BLaER1 treated with 17β-estradiol and CSF1 and Interleukin-3, amounts not matched to agents 10 nM and 100 nM (cell line): ENCODE results near the gene RIOK3.
"Not testable (repeated sequence)": the region's sequence is repeated elsewhere in the genome, so short reads cannot be mapped to it uniquely, and the experiment has no call there.

Experiments
- H3K27ac ChIP-seq, 11 experiments: shearing (Covaris generic); formaldehyde crosslinking; 2 replicates each; pipeline ENCODE4 v1.8.1; 2022
- H3K27me3 ChIP-seq, 11 experiments: shearing (Covaris generic); formaldehyde crosslinking; 2 replicates each; pipeline ENCODE4 v1.8.1; 2022
- H3K36me3 ChIP-seq, 11 experiments: shearing (Covaris generic); formaldehyde crosslinking; 2 replicates each; pipeline ENCODE4 v1.8.1; 2022
- H3K4me1 ChIP-seq, 10 experiments: shearing (Covaris generic); formaldehyde crosslinking; 2 replicates each; pipeline ENCODE4 v1.8.1; 2022
- H3K4me2 ChIP-seq, 11 experiments: shearing (Covaris generic); formaldehyde crosslinking; 2 replicates each; pipeline ENCODE4 v1.8.1; 2022
- H3K4me3 ChIP-seq, 10 experiments: shearing (Covaris generic); formaldehyde crosslinking; 2 replicates each; pipeline ENCODE4 v1.8.1; 2022
- H3K9ac ChIP-seq, 11 experiments: shearing (Covaris generic); formaldehyde crosslinking; 2 replicates each; pipeline ENCODE4 v1.8.1; 2022
- H3K9me3 ChIP-seq, 11 experiments: shearing (Covaris generic); formaldehyde crosslinking; replicated peaks in 1 of 11; 2 replicates each; pipeline ENCODE4 v1.8.1; 2022
- H4K20me1 ChIP-seq, 11 experiments: shearing (Covaris generic); formaldehyde crosslinking; 2 replicates each; pipeline ENCODE4 v1.8.1; 2022
- Cebpa-rat ChIP-seq, 11 experiments: shearing (Covaris generic); IDR thresholded peaks; 2 replicates each; pipeline ENCODE4 v1.8.1; 2022

Gene RIOK3

GRCh38 chr18:23422751-23423418 is 30.2 kb upstream of the RIOK3 start:
- H3K4me3 ChIP-seq: peak overlapping the region in 1 of 10 experiments; percentile 27; a peak in 2 of 20 replicates
- peak in 10 of 11 experiments; percentile 42 to 99 (median 98); a peak in 19 of 22 replicates for TF ChIP-seq Cebpa-rat (IDR thresholded peaks at IDR 0.05)
- H3K36me3 ChIP-seq: peaks cover 0 to 38% (median 6%) of the 10 kb centered on the region in 11 experiments; a peak in 7 of 22 replicates
- peak overlapping the region in 10 of 11 experiments; percentile 15 to 87 (median 80); a peak in 19 of 22 replicates for H3K9ac ChIP-seq
- H3K4me2 ChIP-seq: peak overlapping the region; percentile 61 to 91 (median 79)
- H4K20me1 ChIP-seq: no peaks in the 10 kb centered on the region
- peaks cover 0 to 13% (median 2%) of the 10 kb centered on the region in 11 experiments; a peak in 9 of 22 replicates for H3K9me3 ChIP-seq
- no peaks in the 10 kb centered on the region for H3K27me3 ChIP-seq
- peak overlapping the region in 10 of 11 experiments; percentile 37 to 99 (median 94); a peak in 20 of 22 replicates for H3K27ac ChIP-seq
- H3K4me1 ChIP-seq: peaks cover 24 to 64% (median 43%) of the 10 kb centered on the region in 10 experiments

DNA sequence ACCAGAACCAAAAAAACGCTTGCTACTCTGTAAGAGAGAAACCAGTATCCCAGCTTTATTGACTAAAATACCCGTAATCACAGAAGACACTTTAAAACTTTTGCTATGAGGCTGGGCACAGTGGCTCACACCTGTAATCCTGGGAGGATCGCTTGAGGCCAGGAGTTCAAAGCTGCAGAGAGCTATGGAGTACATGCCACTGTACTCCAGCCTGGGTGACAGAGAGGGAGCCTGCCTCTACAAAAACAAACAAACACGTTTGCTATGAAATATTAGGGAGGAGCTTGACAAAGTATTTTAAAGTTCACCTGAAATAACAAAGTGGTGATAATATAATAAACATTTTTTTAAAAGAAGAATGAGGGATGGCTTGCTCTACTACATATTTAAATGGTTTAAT is 28.5 kb upstream of the RIOK3 start:
- Histone ChIP-seq H3K9ac (peak overlapping the region in 8 of 11 experiments; percentile 21 to 87 (median 80); a peak in 8 of 22 replicates), H3K4me3 (no peak overlapping the region), H4K20me1 (no peaks in the 10 kb centered on the region), H3K27ac (peak overlapping the region in 9 of 11 experiments; percentile 76 to 99 (median 94); a peak in 17 of 22 replicates), H3K9me3 (peaks cover 0 to 30% (median 16%) of the 10 kb centered on the region in 11 experiments; a peak in 17 of 22 replicates), H3K27me3 (no peaks in the 10 kb centered on the region), H3K36me3 (peaks cover 5 to 44% (median 17%) of the 10 kb centered on the region in 11 experiments; a peak in 16 of 22 replicates), H3K4me1 (peaks cover 24 to 57% (median 43%) of the 10 kb centered on the region in 10 experiments), H3K4me2 (peak overlapping the region in 7 of 11 experiments; percentile 61 to 91 (median 81); a peak in 13 of 22 replicates)
- TF ChIP-seq Cebpa-rat (IDR thresholded peaks at IDR 0.05): no peak

DNA sequence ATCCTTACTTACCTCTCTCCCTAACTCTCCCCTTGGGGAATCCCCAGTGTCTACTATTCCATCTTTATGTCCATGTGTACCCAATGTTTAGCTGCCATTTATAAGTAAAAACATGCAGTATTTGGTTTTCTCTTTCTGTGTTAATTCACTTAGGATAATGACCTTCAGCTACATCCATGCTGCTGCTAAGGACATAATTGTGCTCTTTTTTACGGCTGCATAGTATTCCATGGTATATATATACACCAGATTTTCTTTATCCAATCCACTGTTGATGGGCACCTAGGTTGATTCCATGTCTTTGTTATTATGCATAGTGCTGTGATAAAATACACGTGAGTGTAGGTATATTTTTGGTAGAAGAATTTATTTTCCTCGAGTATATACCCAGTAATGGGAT is 24.3 kb upstream of the RIOK3 start:
- TF ChIP-seq Cebpa-rat (IDR thresholded peaks at IDR 0.05): no peak
- Histone ChIP-seq H4K20me1 (no peaks in the 10 kb centered on the region), H3K4me2 (no peak overlapping the region), H3K9ac (no peak overlapping the region), H3K27ac (no peak overlapping the region), H3K36me3 (peaks cover 5 to 47% (median 21%) of the 10 kb centered on the region in 11 experiments; a peak in 16 of 22 replicates), H3K4me1 (peaks cover 3 to 24% (median 12%) of the 10 kb centered on the region in 10 experiments), H3K27me3 (no peaks in the 10 kb centered on the region), H3K4me3 (no peak overlapping the region), H3K9me3 (peaks cover 0 to 30% (median 16%) of the 10 kb centered on the region in 11 experiments; a peak in 17 of 22 replicates)

DNA sequence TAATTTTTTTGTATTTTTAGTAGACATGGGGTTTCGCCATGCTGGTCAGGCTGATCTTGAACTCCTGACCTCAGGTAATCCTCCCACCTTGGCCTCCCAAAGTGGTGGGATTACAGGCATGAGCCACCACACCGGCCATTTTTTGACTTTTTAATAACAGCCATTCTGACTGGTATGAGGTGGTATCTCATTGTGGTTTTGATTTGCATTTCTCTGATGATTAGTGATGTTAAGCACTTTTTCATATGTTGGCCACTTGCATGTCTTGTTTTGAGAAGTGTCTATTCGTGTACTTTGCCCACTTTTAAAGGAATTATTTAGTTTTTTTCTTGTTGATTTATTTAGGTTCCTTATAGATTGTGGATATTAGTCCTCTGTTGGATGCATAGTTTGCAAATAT is 23.5 kb upstream of the RIOK3 start:
- peaks cover 0 to 24% (median 14%) of the 10 kb centered on the region in 11 experiments; a peak in 16 of 22 replicates for H3K9me3 ChIP-seq
- H3K4me1 ChIP-seq: peaks cover 0 to 18% (median 5%) of the 10 kb centered on the region in 10 experiments; a peak in 14 of 20 replicates
- H3K9ac ChIP-seq, H4K20me1 ChIP-seq, H3K4me3 ChIP-seq, H3K4me2 ChIP-seq, H3K27ac ChIP-seq, H3K27me3 ChIP-seq: not testable (repeated sequence)
- peaks cover 5 to 48% (median 23%) of the 10 kb centered on the region in 11 experiments; a peak in 16 of 22 replicates for H3K36me3 ChIP-seq

DNA sequence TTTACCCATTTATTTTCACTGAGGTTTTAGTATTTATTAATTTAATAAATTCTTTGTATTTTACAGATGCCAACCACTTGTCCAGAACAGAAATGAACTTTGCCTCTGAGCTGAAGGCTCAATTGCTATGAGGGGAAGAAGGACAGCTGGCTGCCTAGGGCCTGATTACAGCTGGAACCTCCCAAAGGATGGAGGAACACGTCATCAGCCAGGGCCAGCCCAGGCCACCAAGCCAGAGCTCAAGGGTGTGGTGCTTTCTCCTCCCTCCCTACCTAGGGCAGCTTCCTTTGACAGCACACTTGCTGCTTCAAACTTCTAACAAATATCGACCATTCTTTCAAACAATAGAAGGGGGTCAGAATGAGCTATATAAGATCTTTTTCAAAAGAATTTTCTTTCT is 19.7 kb upstream of the RIOK3 start:
- H4K20me1 ChIP-seq: no peaks in the 10 kb centered on the region
- H3K9ac ChIP-seq: no peak overlapping the region
- H3K27ac ChIP-seq: no peak overlapping the region
- H3K4me1 ChIP-seq: peaks cover 11 to 31% (median 16%) of the 10 kb centered on the region in 10 experiments
- 0 out of 22 replicates have a peak overlapping the region, but pooled peaks of 1 of the 11 experiments have one; percentile 6 for H3K4me2 ChIP-seq
- peaks cover 5 to 38% (median 19%) of the 10 kb centered on the region in 11 experiments; a peak in 16 of 22 replicates for H3K36me3 ChIP-seq
- H3K9me3 ChIP-seq: peaks cover 0 to 13% (median 10%) of the 10 kb centered on the region in 11 experiments; a peak in 16 of 22 replicates
- no peak for TF ChIP-seq Cebpa-rat (IDR thresholded peaks at IDR 0.05)
- no peak overlapping the region for H3K4me3 ChIP-seq
- no peaks in the 10 kb centered on the region for H3K27me3 ChIP-seq

DNA sequence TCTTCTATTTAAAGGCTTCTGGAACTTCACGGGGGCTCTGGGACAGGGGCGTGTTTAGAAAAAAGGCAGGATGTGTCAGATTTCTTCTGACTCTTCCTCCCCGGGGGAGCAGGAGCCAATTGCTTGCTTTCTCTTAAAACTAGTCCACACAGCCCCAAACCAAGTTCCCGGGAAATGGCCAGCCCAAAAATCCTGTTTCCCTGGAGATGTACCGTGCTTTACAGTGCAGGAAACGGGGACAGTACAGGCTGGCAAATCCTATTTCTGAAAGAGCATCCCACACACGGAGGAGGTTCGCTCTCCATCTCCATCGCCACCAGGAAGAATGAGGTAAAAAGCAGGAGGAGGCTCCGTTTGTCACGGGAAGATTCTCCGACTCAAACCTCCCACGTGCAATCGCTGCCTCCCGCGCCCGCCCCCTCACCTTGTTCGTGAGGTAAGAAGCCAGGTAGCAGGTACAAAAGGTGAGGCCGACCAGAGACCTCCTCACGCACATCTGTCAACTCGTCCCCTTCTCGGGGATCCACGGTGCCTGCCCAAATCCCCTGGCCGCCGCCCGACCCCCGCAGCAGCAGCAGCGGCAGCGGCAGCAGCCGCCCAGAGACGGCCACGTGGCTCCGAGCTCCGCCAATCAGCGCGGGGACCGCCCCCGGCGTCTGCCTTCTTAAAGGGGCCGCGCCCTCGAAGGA is 15.6 kb upstream of the RIOK3 start:
- no peaks in the 10 kb centered on the region for H3K27me3 ChIP-seq
- H3K4me1 ChIP-seq: peaks cover 12 to 31% (median 19%) of the 10 kb centered on the region in 10 experiments
- peak overlapping the region in 10 of 11 experiments; percentile 53 to 83 (median 76); a peak in 20 of 22 replicates for H3K27ac ChIP-seq
- TF ChIP-seq Cebpa-rat (IDR thresholded peaks at IDR 0.05): no peak
- peak overlapping the region; percentile 87 to 99 (median 96) for H3K4me2 ChIP-seq
- H3K4me3 ChIP-seq: peak overlapping the region; percentile 69 to 95 (median 78)
- no peaks in the 10 kb centered on the region for H4K20me1 ChIP-seq
- peaks cover 0 to 11% (median 0%) of the 10 kb centered on the region in 11 experiments; a peak in 4 of 22 replicates for H3K9me3 ChIP-seq
- H3K9ac ChIP-seq: peak overlapping the region; percentile 76 to 85 (median 82)
- peaks cover 0 to 12% (median 0%) of the 10 kb centered on the region in 11 experiments; a peak in 2 of 22 replicates for H3K36me3 ChIP-seq

DNA sequence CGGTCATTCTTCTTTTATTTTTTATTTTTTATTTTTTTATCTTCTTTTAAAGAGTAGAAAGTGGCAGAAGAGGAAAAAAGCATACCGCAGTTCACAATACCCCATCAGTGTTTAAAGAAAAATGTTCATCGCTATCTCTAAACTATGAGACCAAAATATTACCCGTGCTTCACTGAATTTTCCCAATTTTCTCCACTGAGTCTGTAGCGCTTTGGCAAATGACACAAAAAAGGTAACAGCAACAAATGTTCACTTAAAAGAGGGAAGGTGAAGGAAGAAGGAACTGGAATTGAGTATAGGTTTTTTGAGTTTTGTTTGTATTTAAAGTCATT is 15.1 kb upstream of the RIOK3 start:
- Histone ChIP-seq H3K9me3 (peaks cover 0 to 11% (median 0%) of the 10 kb centered on the region in 11 experiments; a peak in 4 of 22 replicates), H3K4me1 (peaks cover 12 to 31% (median 21%) of the 10 kb centered on the region in 10 experiments), H4K20me1 (no peaks in the 10 kb centered on the region), H3K36me3 (peaks cover 0 to 12% (median 0%) of the 10 kb centered on the region in 11 experiments; a peak in 2 of 22 replicates), H3K4me2 (peak overlapping the region; percentile 87 to 99 (median 96); a peak in 19 of 22 replicates), H3K27ac (peak overlapping the region in 7 of 11 experiments; percentile 68 to 83 (median 78); a peak in 14 of 22 replicates), H3K4me3 (peak overlapping the region; percentile 69 to 95 (median 78)), H3K27me3 (no peaks in the 10 kb centered on the region), H3K9ac (peak overlapping the region; percentile 76 to 85 (median 82); a peak in 17 of 22 replicates)
- no peak for TF ChIP-seq Cebpa-rat (IDR thresholded peaks at IDR 0.05)

DNA sequence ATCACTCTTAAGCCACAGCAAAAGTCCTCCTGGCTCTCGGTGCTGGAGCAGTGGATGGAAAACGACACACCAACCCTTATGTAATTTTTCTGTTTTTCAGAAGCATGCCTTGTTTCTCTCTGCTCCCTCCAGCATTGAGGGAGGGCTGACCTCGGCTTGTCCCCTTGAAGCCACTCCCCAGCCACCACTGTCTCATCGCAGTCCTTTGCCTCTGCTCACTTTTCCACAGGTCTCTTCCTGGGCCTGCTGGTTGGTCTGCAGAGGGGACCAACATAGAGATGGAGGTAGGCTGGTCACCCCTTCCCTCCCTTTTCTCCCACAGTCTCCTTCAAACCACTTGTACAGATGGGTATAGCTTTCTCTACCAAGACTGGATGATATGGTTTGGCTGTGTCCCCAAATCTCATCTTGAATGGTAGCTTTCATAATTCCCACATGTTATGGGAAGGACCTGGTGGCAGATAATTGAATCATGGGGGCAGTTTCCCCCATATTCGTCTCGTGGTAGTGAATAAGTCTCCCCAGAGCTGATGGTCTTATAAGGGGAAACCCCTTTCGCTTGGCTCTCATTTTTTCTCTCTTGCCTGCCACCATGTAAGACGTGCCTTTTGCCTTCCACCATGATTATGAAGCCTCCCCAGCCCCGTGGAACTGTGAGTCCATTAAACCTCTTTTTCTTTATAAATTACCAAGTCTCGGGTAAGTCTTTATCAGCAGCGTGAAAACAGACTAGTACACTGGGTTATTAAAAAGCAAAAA is 14.3 kb upstream of the RIOK3 start:
- Histone ChIP-seq H3K9ac (no peak overlapping the region), H4K20me1 (no peaks in the 10 kb centered on the region), H3K27ac (no peak overlapping the region), H3K4me3 (no peak overlapping the region), H3K4me1 (peaks cover 12 to 32% (median 20%) of the 10 kb centered on the region in 10 experiments), H3K9me3 (peaks cover 0 to 11% (median 0%) of the 10 kb centered on the region in 11 experiments; a peak in 4 of 22 replicates), H3K36me3 (peaks cover 0 to 11% (median 0%) of the 10 kb centered on the region in 11 experiments; a peak in 2 of 22 replicates), H3K27me3 (no peaks in the 10 kb centered on the region), H3K4me2 (peak overlapping the region in 8 of 11 experiments; percentile 87 to 99 (median 96); a peak in 11 of 22 replicates)
- no peak for TF ChIP-seq Cebpa-rat (IDR thresholded peaks at IDR 0.05)
